Measurements from ENCODE around the gene CDRT15.
"Not testable (repeated sequence)": the region's sequence is repeated elsewhere in the genome, so short reads cannot be mapped to it uniquely, and the experiment has no call there.

CDRT15 gene

GRCh38 chr17:14236762-14237161 is at the start of gene CDRT15:
Gene CDRT15 (minus strand): TSS chr17:14236862. CDS start chr17:14236833, 29 bp downstream.
- DNase-seq (ENCODE audit: low read depth in 3 of 3): not testable (repeated sequence)

- DNase-seq (ENCODE audit: low read depth in 3 of 3): no peak
Measured at GRCh38 chr17:14282726-14283125, 46.1 kb upstream of the CDRT15 start.

GRCh38 chr17:14281530-14281929 is 44.9 kb upstream of the CDRT15 start:
- DNase-seq (ENCODE audit: low read depth in 3 of 3): no peak

GRCh38 chr17:14276535-14277250 is 40.0 kb upstream of the CDRT15 start:
- no peak for DNase-seq (ENCODE audit: low read depth in 3 of 3)

- DNase-seq (ENCODE audit: low read depth in 3 of 3): no peak
Measured at GRCh38 chr17:14270508-14270907, 33.8 kb upstream of the CDRT15 start.

- DNase-seq (ENCODE audit: low read depth in 3 of 3): no peak
Measured at GRCh38 chr17:14269473-14269872, 32.8 kb upstream of the CDRT15 start.

- no peak for DNase-seq (ENCODE audit: low read depth in 3 of 3)
Measured at GRCh38 chr17:14268264-14268663, 31.6 kb upstream of the CDRT15 start.

GRCh38 chr17:14261406-14261805 is 24.7 kb upstream of the CDRT15 start:
- DNase-seq (ENCODE audit: low read depth in 3 of 3): no peak

- no peak for DNase-seq (ENCODE audit: low read depth in 3 of 3)
Measured at GRCh38 chr17:14245629-14246028, 9.0 kb upstream of the CDRT15 start.

- no peak for DNase-seq (ENCODE audit: low read depth in 3 of 3)
Measured at GRCh38 chr17:14245002-14245401, 8.3 kb upstream of the CDRT15 start.

GRCh38 chr17:14239271-14239670 is 2.6 kb upstream of the CDRT15 start:
- not testable (repeated sequence) for DNase-seq (ENCODE audit: low read depth in 3 of 3)

GRCh38 chr17:14236032-14236431 is 630 bp downstream of the CDRT15 start:
- DNase-seq (ENCODE audit: low read depth in 3 of 3): not testable (repeated sequence)

GRCh38 chr17:14235047-14235446 is 1.6 kb downstream of the CDRT15 start:
- DNase-seq (ENCODE audit: low read depth in 3 of 3): not testable (repeated sequence)

GRCh38 chr17:14231187-14231586 is 5.5 kb downstream of the CDRT15 start:
- not testable (repeated sequence) for DNase-seq (ENCODE audit: low read depth in 3 of 3)

GRCh38 chr17:14228903-14229302 is 7.8 kb downstream of the CDRT15 start:
- no peak for DNase-seq (ENCODE audit: low read depth in 3 of 3)

GRCh38 chr17:14227052-14227451 is 9.6 kb downstream of the CDRT15 start:
- no peak for DNase-seq (ENCODE audit: low read depth in 3 of 3)

- no peak for DNase-seq (ENCODE audit: low read depth in 3 of 3)
Measured at GRCh38 chr17:14225254-14225980, 11.2 kb downstream of the CDRT15 start.

- no peak for DNase-seq (ENCODE audit: low read depth in 3 of 3)
Measured at GRCh38 chr17:14222611-14223010, 14.1 kb downstream of the CDRT15 start.

GRCh38 chr17:14214271-14214670 is 22.4 kb downstream of the CDRT15 start:
- no peak for DNase-seq (ENCODE audit: low read depth in 3 of 3)

GRCh38 chr17:14212401-14212800 is 24.3 kb downstream of the CDRT15 start:
- no peak for DNase-seq (ENCODE audit: low read depth in 3 of 3)

GRCh38 chr17:14211801-14212200 is 24.9 kb downstream of the CDRT15 start:
- DNase-seq (ENCODE audit: low read depth in 3 of 3): no peak

- no peak for DNase-seq (ENCODE audit: low read depth in 3 of 3)
Measured at GRCh38 chr17:14211246-14211645, 25.4 kb downstream of the CDRT15 start.

- DNase-seq (ENCODE audit: low read depth in 3 of 3): no peak
Measured at GRCh38 chr17:14209215-14209614, 27.4 kb downstream of the CDRT15 start.

Measured in stimulated activated CD4-positive, alpha-beta T cell treated with anti-CD3 and anti-CD28 coated beads, TNF-alpha, amount 100 ng/mL, for 48 hours (primary cell).